ENCODE measurements around the gene ARID5B.

GRCh38 chr10:61855771-61856170 lies 45.7 kb upstream of the ARID5B start:
- TF ChIP-seq CTCF (IDR thresholded peaks at IDR 0.05; ENCODE audit: low read length) = no peak
- no peak for TF ChIP-seq EZH2phosphoT487 (IDR thresholded peaks at IDR 0.05; ENCODE audit: low read length)
- no peak for TF ChIP-seq EZH2 (optimal IDR thresholded peaks at IDR 0.05; ENCODE audit: low read depth, low read length)
